H9 (cell line): ENCODE data around the gene CEMIP2. TPM values are rescaled to one million over a fixed set of nuclear protein-coding genes. Genes with fewer than 3 reads are reported as not detected.

Experiments
- DNase-seq: peaks from one replicate; pipeline ENCODE4 v3.0.0-alpha.2; 2017
- H2AFZ ChIP-seq: one replicate; pipeline ENCODE4 v1.6.1; 2013; ENCODE audit warnings: mild to moderate bottlenecking, low read length, control low read depth, moderate library complexity
- H2AK5ac ChIP-seq: 2 replicates; pipeline ENCODE4 v1.6.1; 2013; ENCODE audit warnings: low read length, control low read depth, mixed read lengths; ENCODE audit not compliant: insufficient read length
- H2BK120ac ChIP-seq: one replicate; pipeline ENCODE4 v1.6.1; 2013; ENCODE audit warnings: low read depth, mild to moderate bottlenecking, low read length, control low read depth, inconsistent platforms; ENCODE audit not compliant: poor library complexity, severe bottlenecking
- H2BK12ac ChIP-seq: 2 replicates; pipeline ENCODE4 v1.6.1; 2013; ENCODE audit warnings: low read length, control low read depth, mixed read lengths, low read depth; ENCODE audit not compliant: insufficient read length
- H2BK15ac ChIP-seq: 2 replicates; pipeline ENCODE4 v1.6.1; 2013; ENCODE audit warnings: low read depth, low read length, control low read depth
- H2BK20ac ChIP-seq: one replicate; pipeline ENCODE4 v1.6.1; 2013; ENCODE audit warnings: low read depth, mild to moderate bottlenecking, low read length, control low read depth, inconsistent platforms; ENCODE audit not compliant: poor library complexity, severe bottlenecking
- H2BK5ac ChIP-seq: 2 replicates; pipeline ENCODE4 v1.6.1; 2013; ENCODE audit warnings: low read length, control low read depth, mixed read lengths; ENCODE audit not compliant: insufficient read length
- H3K14ac ChIP-seq: 2 replicates; pipeline ENCODE4 v1.6.1; 2013; ENCODE audit warnings: low read length, control low read depth; ENCODE audit not compliant: insufficient read depth
- H3K18ac ChIP-seq: 2 replicates; pipeline ENCODE4 v1.6.1; 2013; ENCODE audit warnings: low read depth, mild to moderate bottlenecking, mixed read lengths, low read length, control low read depth; ENCODE audit not compliant: insufficient read length
- H3K23ac ChIP-seq: 2 replicates; pipeline ENCODE4 v1.6.1; 2013; ENCODE audit warnings: low read length, control low read depth, mixed read lengths, low read depth; ENCODE audit not compliant: insufficient read length
- H3K23me2 ChIP-seq: 2 replicates; pipeline ENCODE4 v1.6.1; 2013; ENCODE audit warnings: low read depth, mild to moderate bottlenecking, mixed read lengths, low read length, control low read depth; ENCODE audit not compliant: insufficient read length, poor library complexity, severe bottlenecking
- H3K27ac ChIP-seq: 2 replicates; pipeline ENCODE4 v1.5.1; 2013; ENCODE audit warnings: low read length, control low read depth, mixed read lengths, low read depth; ENCODE audit not compliant: insufficient read length
- H3K27me3 ChIP-seq: 2 replicates; pipeline ENCODE4 v1.6.1; 2013; ENCODE audit warnings: low read length, control low read depth, inconsistent platforms; ENCODE audit not compliant: insufficient read depth
- H3K4ac ChIP-seq: 2 replicates; pipeline ENCODE4 v1.6.1; 2013; ENCODE audit warnings: low read depth, mild to moderate bottlenecking, control low read depth, inconsistent platforms, low read length, moderate library complexity
- H3K4me1 ChIP-seq: 2 replicates; pipeline ENCODE4 v1.6.1; 2013; ENCODE audit warnings: low read length, control low read depth, inconsistent platforms; ENCODE audit not compliant: insufficient read depth
- H3K4me2 ChIP-seq: 2 replicates; pipeline ENCODE4 v1.6.1; 2013; ENCODE audit warnings: low read length, control low read depth, mixed read lengths; ENCODE audit not compliant: insufficient read length, insufficient read depth
- H3K56ac ChIP-seq: 2 replicates; pipeline ENCODE4 v1.6.1; 2013; ENCODE audit warnings: low read depth, mild to moderate bottlenecking, mixed read lengths, low read length, control low read depth; ENCODE audit not compliant: insufficient read length
- H3K79me1 ChIP-seq: 2 replicates; pipeline ENCODE4 v1.6.1; 2013; ENCODE audit warnings: low read depth, mild to moderate bottlenecking, moderate library complexity, low read length, control low read depth, inconsistent platforms; ENCODE audit not compliant: insufficient read depth, poor library complexity, severe bottlenecking
- H3K79me2 ChIP-seq: 2 replicates; pipeline ENCODE4 v1.6.1; 2013; ENCODE audit warnings: low read length, control low read depth, inconsistent platforms; ENCODE audit not compliant: insufficient read depth
- H3K9ac ChIP-seq: 2 replicates; pipeline ENCODE4 v1.6.1; 2013; ENCODE audit warnings: low read length, control low read depth, mixed read lengths; ENCODE audit not compliant: insufficient read length; ENCODE audit errors: extremely low read depth
- H3K9me3 ChIP-seq: one replicate; pipeline ENCODE4 v1.6.1; 2013; ENCODE audit warnings: low read depth, low read length, inconsistent platforms; ENCODE audit not compliant: control insufficient read depth
- H3T11ph ChIP-seq: one replicate; pipeline ENCODE4 v1.6.1; 2013; ENCODE audit warnings: mild to moderate bottlenecking, low read length, control low read depth, inconsistent platforms
- H4K20me1 ChIP-seq: one replicate; pipeline ENCODE4 v1.6.1; 2013; ENCODE audit not compliant: control insufficient read depth, insufficient read length, insufficient read depth
- H4K5ac ChIP-seq: 2 replicates; pipeline ENCODE4 v1.6.1; 2013; ENCODE audit warnings: low read depth, mild to moderate bottlenecking, mixed read lengths, low read length, control low read depth; ENCODE audit not compliant: insufficient read length
- H4K8ac ChIP-seq: replicated peaks from 2 replicates; pipeline ENCODE4 v1.6.1; 2013; ENCODE audit warnings: low read length, control low read depth, mixed read lengths, low read depth; ENCODE audit not compliant: insufficient read length
- H4K91ac ChIP-seq: 2 replicates; pipeline ENCODE4 v1.6.1; 2013; ENCODE audit warnings: low read depth, mild to moderate bottlenecking, moderate library complexity, mixed read lengths, low read length, control low read depth; ENCODE audit not compliant: insufficient read length
- H3K27ac Mint-ChIP-seq, 3 experiments: 2 replicates in 2 of 3; 3 replicates in 1 of 3; pipeline ENCODE4 v1.8.0; 2020 to 2021; ENCODE audit warnings: mixed read lengths in 3 of 3, mild to moderate bottlenecking in 1 of 3, moderate library complexity in 1 of 3
- H3K27me3 Mint-ChIP-seq: 2 replicates; pipeline ENCODE4 v1.8.0; 2021; ENCODE audit warnings: low read depth, mild to moderate bottlenecking, moderate library complexity, mixed read lengths
- H3K36me3 Mint-ChIP-seq, 3 experiments: 2 replicates in 2 of 3; 3 replicates in 1 of 3; pipeline ENCODE4 v1.8.0; 2020 to 2021; ENCODE audit warnings: low read depth in 3 of 3, mixed read lengths in 3 of 3; ENCODE audit not compliant: insufficient read depth in 1 of 3
- H3K4me1 Mint-ChIP-seq, 2 experiments: 2 replicates each; pipeline ENCODE4 v1.8.0; 2020; ENCODE audit warnings: mixed read lengths in 2 of 2
- H3K4me3 Mint-ChIP-seq, 2 experiments: 2 replicates in 1 of 2; 3 replicates in 1 of 2; pipeline ENCODE4 v1.8.0; 2020 to 2021; ENCODE audit warnings: mild to moderate bottlenecking in 2 of 2, mixed read lengths in 2 of 2, moderate library complexity in 1 of 2
- H3K9me3 Mint-ChIP-seq, 2 experiments: 2 replicates in 1 of 2; 3 replicates in 1 of 2; pipeline ENCODE4 v1.8.0; 2020; ENCODE audit warnings: mild to moderate bottlenecking in 2 of 2, mixed read lengths in 2 of 2, moderate library complexity in 1 of 2
- CTCF ChIP-seq: fragments of 200-600 bp; sonication (generic); conservative IDR thresholded peaks from 3 replicates; pipeline ENCODE4 v1.8.0; 2021; ENCODE audit warnings: antibody characterized with exemption, mild to moderate bottlenecking
- WGBS: extraction: QIAGEN DNeasy Blood & Tissue Kit; methylation state at CpG from one replicate; pipeline ENCODE4 v1.1.7; 2013; ENCODE audit warnings: missing lambda C conversion rate, low lambda C conversion rate, mixed read lengths; ENCODE audit not compliant: insufficient read length; ENCODE audit errors: extremely low coverage; 5-methylcytosine and 5-hydroxymethylcytosine counted together
- total RNA-seq: library from RNA; stranded (reverse); gene quantifications from 2 replicates; pipeline ENCODE4 v1.2.1, GENCODE V29; 2021

Gene CEMIP2
- total RNA-seq, 1 experiment from 2014 or later = 77.2 TPM

- no peak for TF ChIP-seq CTCF
- Mint-ChIP-seq H3K27me3 (peaks cover 7% of the 10 kb centered on the region), H3K9me3 (no peaks in the 10 kb centered on the region), H3K4me3 (no peak overlapping the region), H3K27ac (no peak overlapping the region), H3K36me3 (no peaks in the 10 kb centered on the region), H3K4me1 (peaks cover 2 to 5% of the 10 kb centered on the region in 2 experiments)
- no peak overlapping the region for H3K14ac ChIP-seq
- no peaks in the 10 kb centered on the region for H3K23me2 ChIP-seq
- DNase-seq = no peak
- H3K18ac ChIP-seq = no peak overlapping the region
- no peak overlapping the region for H2BK20ac ChIP-seq
- no peak overlapping the region for H3K56ac ChIP-seq
- no CpG with 5 or more reads among the region's 3 CpGs for WGBS
- no peaks in the 10 kb centered on the region for H3K79me2 ChIP-seq
- H3K23ac ChIP-seq = no peak overlapping the region
- H4K8ac ChIP-seq = no peak overlapping the region
- no peak overlapping the region for H4K91ac ChIP-seq
- H4K5ac ChIP-seq = no peak overlapping the region
- H2AK5ac ChIP-seq = no peak overlapping the region
- no peak overlapping the region for H2BK120ac ChIP-seq
- no peak overlapping the region for H2AFZ ChIP-seq
- no peaks in the 10 kb centered on the region for H4K20me1 ChIP-seq
- H3T11ph ChIP-seq = no peak overlapping the region
- H3K27ac ChIP-seq = no peak overlapping the region
- no peak overlapping the region for H2BK5ac ChIP-seq
- no peak overlapping the region for H2BK15ac ChIP-seq
- H3K4ac ChIP-seq = no peak overlapping the region
- no peak overlapping the region for H3K9ac ChIP-seq
- no peaks in the 10 kb centered on the region for H3K79me1 ChIP-seq
- H3K4me1 ChIP-seq = no peaks in the 10 kb centered on the region
- no peaks in the 10 kb centered on the region; the same call in 1 of the 2 replicates for H3K27me3 ChIP-seq
- H2BK12ac ChIP-seq = no peak overlapping the region
- H3K9me3 ChIP-seq = no peaks in the 10 kb centered on the region
- H3K4me2 ChIP-seq = no peak overlapping the region
Observed at GRCh38 chr9:71774920-71775319, 6.6 kb upstream of the CEMIP2 start.
